Kidney tubule cell (primary cell): ENCODE measurements around the gene HUNK.
"Not testable (repeated sequence)": the region's sequence is repeated elsewhere in the genome, so short reads cannot be mapped to it uniquely, and the experiment has no call there.

Experiments used
- DNase-seq: peaks from one replicate; pipeline ENCODE4 v3.0.0-alpha.2; 2018; ENCODE audit warnings: low spot score

Gene HUNK

DNA sequence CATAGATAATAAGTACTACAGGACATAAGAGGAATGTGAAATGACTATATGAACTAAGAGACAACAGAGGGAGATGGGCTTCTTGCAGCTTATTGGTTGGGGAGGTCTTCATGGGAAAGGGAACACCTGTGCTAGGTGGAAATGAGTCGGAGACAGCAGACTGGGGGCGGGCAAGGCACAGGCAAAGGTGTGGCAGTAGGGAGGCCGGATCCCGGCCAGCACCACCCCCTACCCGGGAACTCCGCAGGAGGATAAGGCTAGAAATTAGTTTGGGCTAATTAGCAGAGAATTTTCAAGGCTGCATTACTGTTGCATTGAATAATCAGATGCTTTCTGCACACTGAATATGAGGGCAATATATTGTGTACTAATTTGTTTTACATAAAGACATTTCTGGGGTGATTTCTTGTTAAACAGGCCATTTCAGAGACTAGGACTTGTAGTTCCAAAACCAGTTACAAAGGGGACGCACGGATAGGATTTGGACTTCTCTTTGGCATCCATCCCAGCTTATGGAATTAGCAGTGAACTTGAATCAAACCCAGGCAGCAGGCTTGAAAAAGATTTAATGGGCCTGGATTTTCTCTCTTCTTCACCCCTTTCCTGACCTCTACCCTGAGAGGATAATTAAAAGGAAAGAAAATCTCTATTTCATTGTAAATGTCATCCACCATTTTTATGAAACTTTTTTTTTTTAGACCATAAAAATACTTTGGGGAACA lies 2.2 kb upstream of the HUNK start:
- DNase-seq: no peak

DNA sequence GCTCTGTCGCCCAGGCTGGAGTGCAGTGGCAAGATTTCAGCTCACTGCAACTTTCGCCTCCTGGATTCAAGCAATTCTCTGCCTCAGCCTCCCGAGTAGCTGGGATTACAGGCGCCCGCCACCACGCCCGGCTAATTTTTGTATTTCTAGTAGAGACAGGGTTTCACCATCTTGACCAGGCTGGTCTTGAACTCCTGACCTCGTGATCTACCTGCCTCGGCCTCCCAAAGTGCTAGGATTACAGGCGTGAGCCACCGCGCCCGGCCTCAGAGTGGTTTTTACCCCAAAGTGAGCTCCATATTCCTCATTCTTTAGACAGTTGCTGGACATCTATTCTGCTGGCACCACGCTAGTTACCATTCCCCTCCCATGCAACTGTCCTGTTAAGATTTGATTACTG lies 1.4 kb upstream of the HUNK start:
- DNase-seq: not testable (repeated sequence)

DNA sequence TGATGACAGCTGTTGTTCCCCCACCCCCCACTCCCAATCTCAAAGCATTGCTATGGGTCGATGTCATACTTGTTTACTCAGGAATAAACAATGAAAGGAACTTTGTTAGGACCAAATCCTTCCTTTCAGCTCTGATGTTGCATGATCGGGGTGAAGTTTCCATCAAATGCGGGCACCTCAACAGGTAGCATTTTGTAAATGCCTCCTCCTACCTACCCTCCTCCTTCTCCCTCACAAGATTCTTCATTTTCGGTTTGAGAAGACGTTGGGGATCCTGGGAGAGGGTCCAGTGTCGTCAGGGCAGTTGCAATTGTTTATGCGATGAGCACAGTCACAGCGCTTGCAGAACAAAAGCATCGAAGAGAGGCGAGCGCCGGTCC lies 758 bp upstream of the HUNK start:
- DNase-seq: no peak

GRCh38 chr21:31873275-31873695 lies 465 bp downstream of the HUNK start:
- peak; percentile 48 for DNase-seq

- peak; percentile 56 for DNase-seq
These were observed 1.1 kb downstream of the HUNK start for GRCh38 chr21:31873696-31874599.

GRCh38 chr21:31874812-31875212 lies 2.0 kb downstream of the HUNK start:
- peak; percentile 45 for DNase-seq

- DNase-seq: no peak
These were observed 2.7 kb downstream of the HUNK start for GRCh38 chr21:31875496-31876015.

DNA sequence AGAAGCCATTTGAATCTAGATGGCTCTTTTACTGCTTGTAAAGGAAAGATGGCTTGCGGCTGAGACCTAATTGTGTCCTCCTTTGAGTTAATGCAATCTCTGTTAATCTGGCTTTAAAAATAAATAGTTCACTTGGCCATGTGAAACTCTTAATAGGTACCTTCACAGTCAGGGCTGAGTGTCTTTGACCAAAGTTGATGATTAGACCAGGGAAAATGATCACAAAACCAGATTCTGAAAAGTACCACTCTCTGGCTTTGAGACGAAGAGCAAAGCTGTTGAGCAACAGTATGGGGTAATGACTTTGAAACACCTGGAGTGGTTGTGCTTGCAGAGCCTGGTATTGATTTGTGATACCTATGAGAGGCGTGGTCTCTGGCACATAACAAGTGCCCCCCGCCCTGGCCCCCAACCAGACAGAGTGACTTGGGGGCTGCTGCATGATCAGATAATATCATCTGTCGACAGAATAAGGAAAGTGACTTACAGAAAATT lies 4.7 kb downstream of the HUNK start:
- no peak for DNase-seq

GRCh38 chr21:31878831-31879230 lies 6.0 kb downstream of the HUNK start:
- peak; percentile 85 for DNase-seq

- DNase-seq: peak; percentile 58
These were observed 6.4 kb downstream of the HUNK start for GRCh38 chr21:31879241-31879650.

- DNase-seq: no peak
These were observed 7.1 kb downstream of the HUNK start for GRCh38 chr21:31879911-31880310.

DNA sequence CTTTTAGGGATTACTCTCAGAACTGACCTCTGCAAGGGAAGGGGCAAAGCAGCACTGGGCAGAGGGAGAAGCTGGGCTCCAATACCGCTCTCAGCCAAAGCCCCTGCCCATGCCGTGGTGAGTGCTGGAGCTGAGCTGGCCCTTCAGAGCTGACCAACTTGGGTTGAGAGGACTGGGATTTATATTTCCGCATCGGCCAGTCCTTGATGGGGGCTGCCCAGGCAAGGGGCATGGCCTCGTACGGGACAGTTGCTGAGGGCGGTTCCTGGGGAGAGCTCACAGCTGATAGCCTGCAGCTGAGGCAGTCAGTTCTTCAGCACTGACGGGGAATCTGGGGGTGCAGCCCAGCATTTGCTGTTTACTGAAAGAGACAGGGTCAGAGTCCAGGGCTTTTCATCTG lies 8.0 kb downstream of the HUNK start:
- DNase-seq: no peak

DNA sequence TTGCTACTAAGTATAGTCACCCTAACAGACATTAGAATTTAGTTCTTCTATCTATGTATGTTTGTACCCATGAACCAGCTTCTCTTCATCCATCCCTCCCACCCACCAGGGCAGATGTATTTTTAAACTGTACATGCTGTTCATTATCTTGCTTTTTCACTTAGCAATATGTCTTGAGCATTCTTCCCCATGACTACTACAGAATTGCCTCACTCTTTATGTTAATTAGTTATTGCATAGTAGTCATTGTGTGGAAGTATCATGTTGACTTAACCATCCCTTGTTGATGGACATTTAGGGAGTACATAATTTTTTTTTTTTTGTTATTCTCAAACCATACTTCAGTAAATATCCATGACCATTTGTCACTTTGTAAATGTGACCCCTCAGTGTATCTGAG lies 9.9 kb downstream of the HUNK start:
- no peak for DNase-seq

- no peak for DNase-seq
These were observed 12.3 kb downstream of the HUNK start for GRCh38 chr21:31885146-31885545.

- DNase-seq: no peak
These were observed 14.1 kb downstream of the HUNK start for GRCh38 chr21:31886915-31887314.

DNA sequence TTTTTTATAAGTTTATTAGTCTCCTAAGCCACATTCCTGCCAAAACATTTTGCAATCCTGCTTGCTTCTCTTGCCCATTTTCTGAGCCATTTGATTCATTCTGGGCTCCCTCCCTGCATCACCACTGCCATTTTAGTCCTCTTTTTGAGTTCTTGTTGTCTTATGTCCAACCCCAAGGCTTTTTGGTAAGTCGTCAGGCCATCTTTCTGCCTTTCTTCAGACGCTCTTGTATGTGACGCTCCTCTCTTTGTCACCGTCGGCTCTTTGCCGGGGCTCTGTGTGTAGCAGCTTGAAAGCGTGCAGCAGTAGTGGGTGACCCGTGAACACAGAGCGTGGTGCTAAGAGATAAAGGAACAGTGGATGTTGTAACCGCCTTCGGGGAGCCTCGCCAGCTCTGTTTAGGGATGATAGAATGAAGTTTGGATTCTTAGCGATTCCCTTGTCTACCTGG lies 14.6 kb downstream of the HUNK start:
- DNase-seq: no peak

DNA sequence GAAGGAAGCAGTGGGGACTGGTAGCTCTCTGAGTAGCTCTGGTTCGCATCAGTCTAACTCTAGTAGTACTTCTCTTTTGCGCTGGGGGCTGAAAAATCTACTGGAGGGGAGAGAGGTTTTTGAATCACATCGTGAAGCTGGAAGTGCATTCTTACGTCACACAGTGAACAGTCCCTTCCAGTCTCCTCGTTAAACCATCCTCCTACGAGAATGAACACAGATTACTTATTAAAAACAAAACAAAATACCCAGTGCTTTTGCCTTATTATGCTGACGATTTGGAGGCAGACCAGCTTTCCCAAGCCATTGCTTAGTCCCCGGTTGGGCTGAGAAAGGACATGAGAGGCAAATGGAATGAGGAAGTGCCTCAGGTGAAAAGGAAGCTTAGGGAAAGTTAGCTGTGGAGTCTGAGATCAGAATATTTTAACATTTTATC lies 16.1 kb downstream of the HUNK start:
- DNase-seq: peak; percentile 93

GRCh38 chr21:31889460-31889859 lies 16.6 kb downstream of the HUNK start:
- no peak for DNase-seq

- DNase-seq: no peak
These were observed 19.9 kb downstream of the HUNK start for GRCh38 chr21:31892686-31893085.

- DNase-seq: no peak
These were observed 21.1 kb downstream of the HUNK start for GRCh38 chr21:31893851-31894415.

DNA sequence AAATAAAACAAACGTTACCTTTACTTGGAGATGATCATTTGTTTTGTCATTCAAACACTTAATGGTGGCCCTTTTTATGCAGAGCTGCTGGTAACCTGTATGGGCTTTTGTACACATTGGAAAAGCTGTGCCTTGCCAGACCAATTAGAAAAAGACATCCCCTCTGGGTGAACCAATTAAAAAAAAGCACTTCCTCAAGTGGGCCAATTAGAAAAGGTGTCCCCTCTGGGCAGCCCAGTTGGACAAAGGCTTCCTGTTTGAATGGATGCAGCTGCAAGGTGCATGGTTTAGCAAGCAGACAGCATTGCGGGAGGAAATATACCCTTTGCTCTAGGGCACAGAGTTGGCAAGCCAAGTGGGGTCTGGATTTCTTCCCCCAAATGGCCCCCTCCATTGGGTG lies 21.6 kb downstream of the HUNK start:
- no peak for DNase-seq

- no peak for DNase-seq
These were observed 22.4 kb downstream of the HUNK start for GRCh38 chr21:31895077-31895835.
